Smooth muscle cell of the pulmonary artery (primary cell): Measurements from ENCODE around the gene TUBAL3. TPM values are rescaled to one million over a fixed set of nuclear protein-coding genes. Genes with fewer than 3 reads are reported as not detected.

Experiments used
- total RNA-seq: library from RNA; depleted of rRNA; stranded (reverse); fragments of >200 nt; gene quantifications from 2 replicates; pipeline ENCODE4 v1.2.3, GENCODE V29; 2014

The TUBAL3 gene
- total RNA-seq, result not detected in 2 replicates

DNA sequence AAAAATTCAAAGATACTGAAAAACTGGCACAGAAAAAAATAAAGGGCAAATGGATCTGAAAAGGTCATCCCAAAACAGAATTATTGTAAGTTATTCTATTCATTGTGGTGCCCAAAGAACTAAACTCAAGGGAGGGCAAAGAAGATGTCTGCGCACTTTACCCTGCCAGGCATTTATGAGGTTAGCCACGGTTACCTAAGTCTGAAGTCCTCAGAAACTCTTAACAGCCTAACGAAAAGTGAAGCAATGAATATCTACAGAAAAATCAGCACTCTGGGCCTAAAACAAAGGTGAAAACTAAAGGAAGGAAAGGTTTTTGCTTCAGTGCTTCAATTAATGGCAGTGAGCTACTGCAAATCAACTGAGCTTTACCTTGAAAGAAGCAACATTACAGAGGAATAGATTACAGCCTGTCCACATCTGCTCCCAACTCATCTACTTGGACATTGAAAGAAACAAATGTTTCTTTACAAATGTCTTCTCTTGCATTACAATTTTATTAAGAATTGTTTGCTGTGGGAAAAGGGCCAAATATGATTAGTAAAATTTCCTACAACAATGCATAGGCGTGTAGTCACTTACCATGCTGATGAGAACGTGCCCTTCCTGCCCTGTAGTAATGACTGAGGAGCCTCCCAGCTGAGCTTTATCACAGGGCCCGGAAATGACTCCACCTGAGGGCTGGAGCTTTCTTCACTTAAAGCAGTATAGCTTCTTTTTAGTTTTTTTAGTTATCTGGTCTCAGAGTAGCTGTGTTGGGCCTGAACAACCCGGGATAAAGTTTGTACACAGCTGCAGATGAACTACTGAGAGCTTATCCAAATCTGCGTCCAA is at the start of gene TUBAL3:
TSS of gene TUBAL3 (minus strand) at position 621 of the 834 bp plus-strand sequence. CDS start at position 585, 36 bp downstream.

DNA sequence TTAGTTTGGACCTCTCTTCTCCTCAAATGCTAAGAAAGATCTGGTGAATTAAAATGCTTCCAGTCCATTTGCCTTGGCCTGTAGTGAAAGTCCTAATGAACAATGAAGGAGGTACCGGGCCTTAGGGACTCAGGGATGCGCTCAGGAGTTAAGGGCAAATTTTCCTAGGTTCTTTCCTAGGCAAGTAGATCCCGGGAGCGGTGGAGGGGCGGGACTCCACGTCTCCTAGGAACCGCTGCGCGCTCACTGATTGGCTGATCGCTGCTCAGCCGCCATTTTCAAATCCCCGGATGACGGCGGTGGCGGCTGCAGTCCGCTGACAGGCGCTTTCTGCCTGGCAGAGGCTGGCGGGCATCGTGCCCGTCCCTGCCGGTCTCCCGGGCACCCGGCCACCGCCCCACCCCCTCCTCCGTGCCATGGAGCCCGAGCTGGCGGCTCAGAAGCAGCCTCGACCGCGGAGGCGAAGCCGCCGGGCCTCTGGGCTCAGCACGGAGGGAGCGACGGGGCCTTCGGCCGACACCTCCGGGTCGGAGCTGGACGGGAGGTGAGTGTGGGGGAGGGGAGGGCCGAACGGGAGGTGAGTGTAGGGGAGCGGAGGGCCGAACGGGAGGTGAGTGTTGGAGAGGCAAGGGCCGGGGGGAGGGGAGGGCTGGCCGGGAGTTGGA is 7.8 kb upstream of the TUBAL3 start, which contains the start of gene NET1:
TSS of gene NET1 (plus strand) at position 281 of the 665 bp plus-strand sequence. CDS start at position 417, 136 bp downstream.

DNA sequence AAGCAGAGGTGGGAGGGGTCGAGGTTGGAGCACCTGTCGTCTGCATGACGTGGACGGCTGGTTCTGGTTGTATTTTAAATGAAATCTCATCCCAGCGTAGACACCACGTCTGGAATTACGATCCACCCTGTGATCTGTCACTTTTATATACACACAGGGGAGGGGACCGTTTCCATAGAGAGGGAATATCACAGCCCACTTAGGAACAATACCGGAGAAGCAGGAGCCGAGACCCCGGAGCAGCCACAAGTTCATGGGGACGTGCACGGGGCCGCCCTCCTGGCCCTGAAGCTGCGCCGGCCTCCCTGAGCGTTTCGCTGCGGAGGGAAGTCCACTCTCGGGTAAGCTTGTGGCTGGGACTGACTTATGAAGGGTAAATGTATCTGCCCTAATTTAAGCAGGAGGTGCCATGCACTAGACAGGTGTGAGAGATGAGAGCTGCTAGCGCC is 39.7 kb downstream of the TUBAL3 start, which contains the start of gene UCN3:
TSS of gene UCN3 (plus strand) at position 77 of the 449 bp plus-strand sequence. CDS start 8,755 bp downstream, outside the sequence.

Other genes with a start within 250 kb of the TUBAL3 start
- gene AKR1C8, start 219.7 kb downstream of the TUBAL3 start, total RNA-seq, result not detected in 2 replicates
- gene AKR1C4, start 208.0 kb downstream of the TUBAL3 start, total RNA-seq, result not detected in 2 replicates
- gene UCN3, start 39.9 kb downstream of the TUBAL3 start, total RNA-seq, result not detected in 2 replicates
- 21.6 and 21.9 TPM in 2 replicates for gene NET1, start 7.7 kb upstream of the TUBAL3 start, total RNA-seq
- not detected in 2 replicates for gene CALML5, start 94.7 kb upstream of the TUBAL3 start, total RNA-seq
- gene CALML3, start 120.1 kb upstream of the TUBAL3 start, total RNA-seq, result not detected in 2 replicates